Activated CD4-positive, alpha-beta T cell treated with anti-CD3 and anti-CD28 coated beads for 36 hours (primary cell): ENCODE results near the gene PGBD4. TPM values are rescaled to one million over a fixed set of nuclear protein-coding genes. Genes with fewer than 3 reads are reported as not detected.

Source experiments
- ATAC-seq: fragments of 200-7000 bp; cut with Tn5 transposase; one replicate; pipeline ENCODE4 v1.10.0; 2021; ENCODE audit warnings: mild to moderate bottlenecking, moderate library complexity
- CTCF ChIA-PET: fragments of 350-600 bp; sonication (Branson Sonifier 250); formaldehyde crosslinking; loops from one replicate; lab custom pipeline; 2021; ENCODE audit warnings: antibody characterized with exemption; lab: Charles Lee
- POLR2A ChIA-PET: fragments of 350-600 bp; sonication (Branson Sonifier 250); formaldehyde crosslinking; loops from one replicate; lab custom pipeline; 2021; ENCODE audit warnings: antibody characterized with exemption, inconsistent platforms; lab: Charles Lee
- DNase-seq: peaks from one replicate; pipeline ENCODE4 v3.0.0-alpha.2; 2020
- H3K27ac Mint-ChIP-seq: one replicate; pipeline ENCODE4 v1.8.0; 2021; ENCODE audit warnings: mixed read lengths
- H3K27me3 Mint-ChIP-seq: one replicate; pipeline ENCODE4 v1.8.0; 2021; ENCODE audit warnings: mixed read lengths
- H3K36me3 Mint-ChIP-seq: one replicate; pipeline ENCODE4 v1.8.0; 2021; ENCODE audit warnings: low read depth, mixed read lengths
- H3K4me1 Mint-ChIP-seq: one replicate; pipeline ENCODE4 v1.8.0; 2021; ENCODE audit warnings: mixed read lengths
- H3K4me3 Mint-ChIP-seq: one replicate; pipeline ENCODE4 v1.8.0; 2021; ENCODE audit warnings: mild to moderate bottlenecking, moderate library complexity, mixed read lengths
- H3K9me3 Mint-ChIP-seq: one replicate; pipeline ENCODE4 v1.8.0; 2021; ENCODE audit warnings: low read depth, mixed read lengths
- intact Hi-C, 2 experiments: fragments of 100-400 bp; cut with DNase I in 1 of 2; cut with micrococcal nuclease in 1 of 2; formaldehyde crosslinking; loops; one replicate each; pipeline versions ENCODE4 v1.14.2 to v1.15.1; 2022 to 2024; cut with DNase I, micrococcal nuclease
- total RNA-seq, 2 experiments: library from RNA; stranded (reverse); gene quantifications; one replicate each; pipeline ENCODE4 v1.2.3, GENCODE V29; 2021

The PGBD4 gene
- total RNA-seq = 1 to 10 TPM; 2.3 to 2.4 TPM

DNA sequence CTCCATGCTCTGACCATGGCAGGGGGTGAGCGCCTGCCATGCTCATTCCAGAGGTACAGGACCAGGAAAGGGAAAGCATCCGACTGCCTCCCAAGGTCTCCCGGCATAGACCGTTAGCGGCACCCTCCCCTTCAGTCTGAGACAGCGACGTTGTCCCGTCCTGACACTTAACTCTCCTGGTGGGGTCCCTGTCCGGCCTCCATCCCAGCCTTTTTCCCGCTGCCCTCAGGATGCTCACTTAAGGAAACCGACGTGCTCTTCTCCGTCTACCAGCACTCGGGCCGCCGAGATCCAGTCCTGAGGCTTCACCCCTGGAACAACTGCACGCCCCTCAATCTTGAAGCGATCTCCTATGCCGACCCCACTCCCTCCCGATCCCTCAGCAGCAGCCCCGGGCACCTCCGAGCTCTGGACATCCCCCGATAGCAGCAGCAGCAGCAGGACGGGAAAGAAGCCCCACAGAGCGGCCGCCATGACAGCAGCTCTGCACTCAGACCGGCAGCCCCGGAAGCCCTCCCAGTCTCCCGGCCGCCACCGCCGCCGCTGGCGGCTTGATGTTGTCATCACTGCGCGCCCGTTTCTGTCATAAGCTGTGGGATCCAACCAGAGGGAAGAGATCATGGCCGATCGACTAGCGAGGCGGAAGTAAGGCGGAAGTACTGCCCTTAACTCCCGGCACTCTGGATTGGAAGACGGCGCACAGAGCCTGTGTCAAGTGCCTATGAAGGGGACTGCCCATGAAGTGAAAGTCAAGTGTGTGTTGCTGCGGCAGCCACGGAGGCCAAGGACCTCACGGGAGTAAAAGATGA is at the start of gene PGBD4, which contains the start of gene EMC7:
TSS of gene PGBD4 (plus strand) at position 718 of the 809 bp plus-strand sequence. CDS start 449 bp downstream, outside the sequence.
TSS of gene EMC7 (minus strand) at position 497 of the 809 bp plus-strand sequence. CDS start at position 474, 23 bp downstream.
- ATAC-seq = peak; percentile 99
- peaks cover 32% of the 10 kb centered on the region for H3K36me3 Mint-ChIP-seq
- H3K27ac Mint-ChIP-seq = peak within 1 kb of the TSS; percentile 99
- ChIA-PET POLR2A (interaction anchor here (0.6 to 1.4 kb wide), 3 partner anchors 236 to 482 kb away, joined by 3 to 5 read pairs (median 4); partner anchors contain the start of genes GOLGA8B and SLC12A6), CTCF (interaction anchor here (0.7 to 2.2 kb wide), 5 partner anchors 8 to 115 kb away, joined by 3 to 9 read pairs (median 5); partner anchors contain the start of gene KATNBL1)
- peak; percentile 99 for DNase-seq
- H3K9me3 Mint-ChIP-seq = peaks cover 13% of the 10 kb centered on the region
- intact Hi-C loops = loop anchor here (1.0 to 5.0 kb wide), 14 partner anchors 62 to 886 kb away; partner anchors contain the start of genes EMC4 (in 2 of the 2), KATNBL1 (in 2 of the 2), NOP10 (in 2 of the 2) and NUTM1 (in 2 of the 2)
- peak within 1 kb of the TSS; percentile 100 for H3K4me3 Mint-ChIP-seq
- peaks cover 40% of the 10 kb centered on the region for H3K4me1 Mint-ChIP-seq
- H3K27me3 Mint-ChIP-seq = no peaks in the 10 kb centered on the region

- H3K27me3 Mint-ChIP-seq = no peaks in the 10 kb centered on the region
- no peak overlapping the region for H3K27ac Mint-ChIP-seq
- peaks cover 20% of the 10 kb centered on the region for H3K9me3 Mint-ChIP-seq
- peaks cover 16% of the 10 kb centered on the region for H3K36me3 Mint-ChIP-seq
- peaks cover 3% of the 10 kb centered on the region for H3K4me1 Mint-ChIP-seq
- H3K4me3 Mint-ChIP-seq = no peak overlapping the region
- ChIA-PET POLR2A (no interaction called here), CTCF (interaction anchor here (0.5 to 0.6 kb wide), 2 partner anchors 58 to 152 kb away, joined by 3 read pairs; no protein-coding TSS in a partner anchor)
- DNase-seq = no peak
- intact Hi-C loops = no loop called here
- ATAC-seq = no peak
These were observed 47.7 kb upstream of the PGBD4 start for GRCh38 chr15:34054081-34054707.

GRCh38 chr15:34055868-34056595 is 45.9 kb upstream of the PGBD4 start:
- POLR2A ChIA-PET = no interaction called here

DNA sequence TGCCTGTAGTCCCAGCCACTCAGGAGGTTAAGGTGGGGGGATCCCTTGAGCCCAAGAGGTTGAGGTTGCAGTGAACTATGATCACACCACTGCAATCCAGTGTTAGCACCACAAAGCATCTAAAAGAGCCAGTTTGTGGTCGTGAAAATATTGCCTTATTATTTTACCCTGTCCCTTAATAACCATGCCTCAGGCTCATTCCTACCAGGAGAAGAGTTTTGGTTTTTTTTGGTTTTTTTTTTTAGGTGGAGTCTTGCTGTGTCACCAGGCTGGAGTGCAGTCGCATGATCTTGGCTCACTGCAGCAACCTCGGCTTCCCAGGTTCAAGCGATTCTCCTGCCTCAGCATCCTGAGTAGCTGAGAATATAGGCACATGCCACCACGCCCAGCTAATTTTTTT is 45.0 kb upstream of the PGBD4 start:
- POLR2A ChIA-PET = no interaction called here
- no peak for DNase-seq
- no peaks in the 10 kb centered on the region for H3K9me3 Mint-ChIP-seq
- no peaks in the 10 kb centered on the region for H3K27me3 Mint-ChIP-seq
- H3K4me3 Mint-ChIP-seq = no peak overlapping the region
- H3K4me1 Mint-ChIP-seq = peaks cover 4% of the 10 kb centered on the region
- no peaks in the 10 kb centered on the region for H3K36me3 Mint-ChIP-seq
- ATAC-seq = no peak
- intact Hi-C loops = no loop called here
- H3K27ac Mint-ChIP-seq = no peak overlapping the region
- CTCF ChIA-PET = interaction anchor here (1.0 kb wide), 1 partner anchor 153 kb away, joined by 3 read pairs; the partner anchor contains the start of gene KATNBL1

More at GRCh38 chr15:34055868-34056595, 45.9 kb upstream of the PGBD4 start:
- CTCF ChIA-PET = interaction anchor here (0.7 kb wide), 1 partner anchor 68 kb away, joined by 3 read pairs; no protein-coding TSS in a partner anchor
- Mint-ChIP-seq H3K36me3 (peaks cover 4% of the 10 kb centered on the region), H3K4me3 (no peak overlapping the region), H3K27ac (no peak overlapping the region), H3K27me3 (no peaks in the 10 kb centered on the region), H3K4me1 (peaks cover 3% of the 10 kb centered on the region), H3K9me3 (peaks cover 6% of the 10 kb centered on the region)
- no peak for ATAC-seq
- no peak for DNase-seq
- intact Hi-C loops = no loop called here

GRCh38 chr15:34059476-34059875 is 42.4 kb upstream of the PGBD4 start:
- no peak overlapping the region for H3K27ac Mint-ChIP-seq
- no peak for ATAC-seq
- CTCF ChIA-PET = interaction anchor here (0.5 to 3.4 kb wide), 3 partner anchors 13 to 616 kb away, joined by 3 to 23 read pairs (median 3); partner anchors contain the start of gene KATNBL1
- H3K4me3 Mint-ChIP-seq = no peak overlapping the region
- H3K27me3 Mint-ChIP-seq = no peaks in the 10 kb centered on the region
- intact Hi-C loops = no loop called here
- H3K36me3 Mint-ChIP-seq = no peaks in the 10 kb centered on the region
- POLR2A ChIA-PET = no interaction called here
- no peak for DNase-seq
- no peaks in the 10 kb centered on the region for H3K9me3 Mint-ChIP-seq
- peaks cover 6% of the 10 kb centered on the region for H3K4me1 Mint-ChIP-seq

DNA sequence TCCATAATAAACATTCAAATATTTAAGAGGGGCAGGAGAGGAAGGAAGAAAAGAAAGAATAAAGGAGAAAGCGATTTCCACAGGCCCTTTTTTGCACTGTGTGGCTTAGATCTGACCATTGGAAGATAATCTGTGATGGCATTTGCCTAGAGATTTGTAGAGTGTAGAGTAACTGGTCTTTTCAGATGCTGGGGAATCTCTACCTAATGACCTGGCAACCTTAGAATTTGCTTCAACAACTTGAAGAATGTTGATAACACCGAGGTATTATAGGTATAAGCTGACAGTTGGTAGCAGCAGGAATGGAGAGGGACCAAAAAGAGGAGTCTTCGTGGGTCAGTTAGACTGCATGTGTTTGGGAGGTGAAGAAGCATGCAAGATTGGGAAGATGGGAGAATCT is 41.9 kb upstream of the PGBD4 start:
- CTCF ChIA-PET = interaction anchor here (0.6 to 3.4 kb wide), 5 partner anchors 13 to 149 kb away, joined by 3 to 23 read pairs (median 5); partner anchors contain the start of gene KATNBL1
- H3K9me3 Mint-ChIP-seq = no peaks in the 10 kb centered on the region
- H3K36me3 Mint-ChIP-seq = no peaks in the 10 kb centered on the region
- H3K27me3 Mint-ChIP-seq = no peaks in the 10 kb centered on the region
- peaks cover 6% of the 10 kb centered on the region for H3K4me1 Mint-ChIP-seq
- POLR2A ChIA-PET = no interaction called here
- no peak for DNase-seq
- H3K27ac Mint-ChIP-seq = no peak overlapping the region
- no peak for ATAC-seq
- H3K4me3 Mint-ChIP-seq = no peak overlapping the region
- intact Hi-C loops = no loop called here

DNA sequence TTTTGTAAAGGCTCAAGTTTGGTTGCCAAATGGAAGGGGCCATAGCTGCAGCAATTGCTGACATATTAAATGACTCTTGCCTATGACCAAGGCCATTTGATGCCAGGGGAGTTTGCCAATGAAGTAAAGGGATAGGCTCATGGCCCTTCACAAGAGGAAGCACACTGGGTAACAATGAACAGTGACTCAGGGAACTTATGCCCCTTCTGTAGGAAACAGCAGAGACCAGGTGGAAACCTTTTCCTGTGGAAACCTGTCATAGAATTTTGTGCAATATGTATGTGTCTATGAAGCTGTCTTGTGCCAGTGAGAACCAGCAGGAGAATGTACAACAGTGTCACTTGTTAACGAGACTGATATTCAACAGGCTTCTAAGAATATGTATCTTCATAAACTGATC is 37.4 kb upstream of the PGBD4 start:
- Mint-ChIP-seq H3K9me3 (no peaks in the 10 kb centered on the region), H3K4me3 (no peak overlapping the region), H3K27me3 (no peaks in the 10 kb centered on the region), H3K36me3 (no peaks in the 10 kb centered on the region), H3K4me1 (peaks cover 6% of the 10 kb centered on the region), H3K27ac (no peak overlapping the region)
- CTCF ChIA-PET = interaction anchor here (0.6 to 1.9 kb wide), 3 partner anchors 82 to 147 kb away, joined by 3 to 7 read pairs (median 4); partner anchors contain the start of gene KATNBL1
- ATAC-seq (no peak), DNase-seq (no peak)
- intact Hi-C loops = no loop called here
- POLR2A ChIA-PET = no interaction called here

DNA sequence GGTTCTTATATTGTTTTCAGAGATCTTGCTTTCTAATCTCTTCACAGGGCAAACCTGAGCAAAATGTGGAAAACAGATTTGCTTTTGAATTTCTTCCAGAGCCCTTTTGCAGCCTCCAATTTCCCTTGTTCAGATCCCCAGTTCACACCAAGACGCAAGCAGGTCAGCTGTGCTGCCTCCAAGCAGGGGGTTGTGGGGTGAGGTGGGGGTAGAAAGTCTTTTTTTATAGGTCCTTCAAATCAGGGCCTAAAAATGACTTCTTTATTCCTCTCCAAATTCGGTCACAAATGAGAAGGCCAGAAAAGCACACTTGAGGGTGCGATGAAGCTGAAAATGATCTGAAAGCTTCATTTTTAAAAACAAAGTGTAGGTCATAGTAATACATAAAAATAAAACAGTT is 36.6 kb upstream of the PGBD4 start:
- Mint-ChIP-seq H3K4me1 (peaks cover 6% of the 10 kb centered on the region), H3K27ac (no peak overlapping the region), H3K4me3 (no peak overlapping the region), H3K36me3 (no peaks in the 10 kb centered on the region), H3K9me3 (no peaks in the 10 kb centered on the region), H3K27me3 (no peaks in the 10 kb centered on the region)
- DNase-seq (no peak), ATAC-seq (no peak)
- ChIA-PET POLR2A (no interaction called here), CTCF (interaction anchor here (0.7 kb wide), 1 partner anchor 46 kb away, joined by 3 read pairs; no protein-coding TSS in a partner anchor)
- intact Hi-C loops = no loop called here

GRCh38 chr15:34065941-34066340 is 35.9 kb upstream of the PGBD4 start:
- Mint-ChIP-seq H3K9me3 (no peaks in the 10 kb centered on the region), H3K4me3 (no peak overlapping the region), H3K4me1 (peaks cover 6% of the 10 kb centered on the region), H3K36me3 (no peaks in the 10 kb centered on the region), H3K27me3 (no peaks in the 10 kb centered on the region), H3K27ac (no peak overlapping the region)
- intact Hi-C loops = no loop called here
- no peak for ATAC-seq
- POLR2A ChIA-PET = no interaction called here
- DNase-seq = no peak
- CTCF ChIA-PET = no interaction called here

DNA sequence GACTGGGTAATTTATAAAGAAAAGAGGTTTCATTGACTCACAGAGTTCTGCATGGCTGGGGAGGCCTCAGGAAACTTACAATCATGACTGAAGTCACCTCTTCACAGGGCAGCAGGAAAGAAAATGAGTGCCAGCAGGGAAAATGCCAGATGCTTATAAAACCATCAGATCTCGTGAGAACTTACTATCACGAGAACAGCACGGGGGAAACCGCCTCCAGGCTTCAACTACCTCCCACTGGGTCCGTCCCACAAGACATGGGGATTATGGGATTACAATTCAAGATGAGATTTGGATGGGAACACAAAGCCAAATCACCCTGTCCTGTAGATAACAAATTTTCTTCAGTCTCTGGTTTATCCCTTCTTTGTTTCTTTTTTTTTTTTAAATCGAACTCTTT is 31.9 kb upstream of the PGBD4 start:
- intact Hi-C loops = no loop called here
- Mint-ChIP-seq H3K9me3 (no peaks in the 10 kb centered on the region), H3K4me3 (no peak overlapping the region), H3K27ac (no peak overlapping the region), H3K27me3 (no peaks in the 10 kb centered on the region), H3K36me3 (no peaks in the 10 kb centered on the region), H3K4me1 (no peaks in the 10 kb centered on the region)
- ATAC-seq (no peak), DNase-seq (no peak)
- POLR2A ChIA-PET = no interaction called here
- CTCF ChIA-PET = no interaction called here

DNA sequence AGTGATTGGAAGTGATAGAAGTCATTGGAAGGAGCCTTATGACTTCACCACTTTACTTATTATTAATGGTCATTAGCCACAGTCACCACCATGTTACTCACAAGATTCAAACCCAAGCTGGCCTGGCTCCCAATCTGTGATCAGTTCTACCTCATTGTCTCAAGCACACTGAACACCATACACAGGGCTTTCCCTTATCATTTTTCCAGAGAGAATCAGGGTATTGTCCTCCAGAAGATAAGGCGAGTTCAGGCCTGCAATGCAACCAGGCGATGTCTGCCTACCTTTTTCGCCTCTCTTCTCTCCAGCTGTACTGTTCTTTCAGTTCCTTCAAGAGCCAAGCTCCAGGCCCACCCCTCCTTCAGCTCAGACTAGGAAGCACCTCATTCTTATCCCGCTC is 25.1 kb upstream of the PGBD4 start:
- Mint-ChIP-seq H3K27me3 (no peaks in the 10 kb centered on the region), H3K9me3 (no peaks in the 10 kb centered on the region), H3K4me1 (no peaks in the 10 kb centered on the region), H3K4me3 (no peak overlapping the region), H3K27ac (no peak overlapping the region), H3K36me3 (no peaks in the 10 kb centered on the region)
- DNase-seq = no peak
- ATAC-seq = no peak
- CTCF ChIA-PET = no interaction called here
- POLR2A ChIA-PET = no interaction called here
- intact Hi-C loops = no loop called here
